Left ventricle myocardium inferior (tissue), 1 donor: ENCODE data around the gene SGSM2. TPM values are rescaled to one million over a fixed set of nuclear protein-coding genes. Genes with fewer than 3 reads are reported as not detected.

Source experiments
- DNase-seq: peaks from one replicate; pipeline ENCODE4 v3.0.0-alpha.2; 2020
- H3K27ac ChIP-seq: fragments of 200-600 bp; replicated peaks from 2 replicates; pipeline ENCODE4 v1.8.0; 2021
- H3K27me3 ChIP-seq: fragments of 200-600 bp; 2 replicates; pipeline ENCODE4 v1.8.0; 2021; ENCODE audit warnings: low read depth
- H3K36me3 ChIP-seq: fragments of 200-600 bp; 2 replicates; pipeline ENCODE4 v1.8.0; 2021
- H3K4me1 ChIP-seq: fragments of 200-600 bp; 2 replicates; pipeline ENCODE4 v1.8.0; 2021
- H3K4me3 ChIP-seq: fragments of 200-600 bp; 2 replicates; pipeline ENCODE4 v1.8.0; 2021; ENCODE audit warnings: mild to moderate bottlenecking, moderate library complexity
- H3K9me3 ChIP-seq: fragments of 200-600 bp; replicated peaks from 2 replicates; pipeline ENCODE4 v1.8.0; 2021
- CTCF ChIP-seq: fragments of 200-600 bp; IDR thresholded peaks from 2 replicates; pipeline ENCODE4 v1.8.0; 2021; ENCODE audit warnings: antibody characterized with exemption, mild to moderate bottlenecking, borderline replicate concordance
- intact Hi-C: fragments of 100-400 bp; cut with micrococcal nuclease; formaldehyde crosslinking; loops from one replicate; pipeline ENCODE4 v1.11.0; 2022
- total RNA-seq: library from RNA; stranded (reverse); fragmentation: NEBNext Ultra II Directional; extraction: Animal tissue kit (Norgen Biotek cat#: 25700); gene quantifications from one replicate; pipeline ENCODE4 v1.2.1, GENCODE V29; 2021
- donor health status: DM: no; HTN: yes; CAD: no; lungs with severe emphysema.

SGSM2 gene
- total RNA-seq, 1 donor from 2014 or later: 24.5 TPM

DNA sequence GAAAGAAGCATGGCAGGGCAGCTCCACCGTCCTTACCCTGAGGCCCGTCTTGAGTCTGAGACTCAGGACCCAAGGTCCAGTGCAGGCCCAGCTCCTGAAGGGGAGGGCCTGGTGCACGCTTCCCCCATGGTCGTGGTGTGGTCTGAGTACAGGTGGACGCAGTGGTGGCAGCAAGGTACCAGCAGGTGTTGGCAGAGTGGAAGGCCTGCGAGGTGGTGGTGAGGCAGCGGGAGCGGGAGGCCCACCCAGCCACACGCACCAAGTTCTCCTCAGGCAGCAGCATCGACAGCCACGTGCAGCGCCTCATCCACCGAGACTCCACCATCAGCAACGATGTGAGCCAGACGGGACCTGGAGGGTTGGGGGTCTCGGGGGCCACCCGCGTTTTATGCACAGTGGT lies 35.9 kb downstream of the SGSM2 start:
- Histone ChIP-seq H3K4me3 (no peak overlapping the region), H3K36me3 (peaks cover 68% of the 10 kb centered on the region), H3K27ac (no peak overlapping the region), H3K9me3 (no peaks in the 10 kb centered on the region), H3K27me3 (no peaks in the 10 kb centered on the region), H3K4me1 (peaks cover 20% of the 10 kb centered on the region)
- no peak for DNase-seq
- intact Hi-C loops: no loop called here
- TF ChIP-seq CTCF: no peak

DNA sequence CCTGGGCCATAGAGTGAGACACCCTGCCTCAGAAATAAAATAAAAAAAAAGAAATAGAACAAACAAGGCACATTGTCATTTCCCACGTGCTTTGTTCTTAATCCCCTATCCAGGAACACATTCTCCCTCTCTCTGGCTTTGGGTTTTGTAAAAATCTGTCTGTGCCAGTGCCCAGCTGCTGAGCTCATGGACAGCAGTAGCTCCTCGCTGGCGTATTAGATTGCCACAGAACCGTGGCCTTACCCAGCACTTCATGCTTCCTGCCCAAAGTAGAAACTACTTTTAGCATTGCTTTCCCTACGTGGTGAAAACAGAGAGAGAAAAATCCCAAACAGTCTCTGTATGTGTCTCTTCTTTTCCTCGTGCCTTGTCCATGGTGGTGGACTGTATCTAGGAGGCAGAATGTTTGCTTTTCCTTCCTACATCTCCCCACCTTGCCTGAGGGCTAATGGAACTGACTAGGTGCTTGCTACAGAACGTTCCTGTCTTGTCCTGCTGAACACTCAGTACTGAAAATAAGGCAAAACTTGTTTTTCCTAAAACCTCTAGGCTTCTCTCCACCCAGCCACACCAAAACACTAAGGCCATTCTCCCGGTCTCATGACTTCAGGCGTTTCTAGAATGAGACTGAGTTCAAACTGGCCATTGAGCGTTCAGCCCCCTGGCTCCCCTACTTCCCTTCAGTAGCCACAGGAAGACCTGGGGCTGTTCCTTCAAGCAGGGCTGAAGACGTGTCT lies 37.4 kb downstream of the SGSM2 start:
- H3K9me3 ChIP-seq: no peaks in the 10 kb centered on the region

DNA sequence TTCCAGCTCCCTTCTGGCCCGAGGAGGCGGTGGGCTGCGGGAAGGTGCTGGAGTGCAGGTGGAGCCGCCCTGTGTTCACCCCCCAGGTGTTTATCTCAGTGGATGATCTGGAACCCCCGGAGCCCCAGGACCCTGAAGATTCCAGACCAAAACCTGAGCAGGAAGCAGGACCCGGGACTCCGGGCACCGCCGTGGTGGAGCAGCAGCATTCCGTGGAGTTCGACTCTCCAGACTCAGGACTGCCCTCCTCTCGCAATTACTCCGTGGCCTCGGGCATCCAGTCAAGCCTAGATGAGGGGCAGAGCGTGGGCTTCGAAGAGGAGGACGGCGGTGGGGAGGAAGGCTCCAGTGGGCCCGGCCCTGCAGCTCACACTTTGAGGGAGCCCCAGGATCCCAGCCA lies 38.1 kb downstream of the SGSM2 start:
- no peak for TF ChIP-seq CTCF
- no peak overlapping the region for H3K4me3 ChIP-seq
- intact Hi-C loops: no loop called here
- no peaks in the 10 kb centered on the region for H3K4me1 ChIP-seq
- no peak for DNase-seq
- H3K27me3 ChIP-seq: no peaks in the 10 kb centered on the region
- H3K36me3 ChIP-seq: peaks cover 89% of the 10 kb centered on the region
- no peaks in the 10 kb centered on the region for H3K9me3 ChIP-seq
- H3K27ac ChIP-seq: no peak overlapping the region

More for the DNA sequence above, 37.4 kb downstream of the SGSM2 start:
- intact Hi-C loops: no loop called here
- Histone ChIP-seq H3K4me1 (peaks cover 5% of the 10 kb centered on the region), H3K27ac (no peak overlapping the region), H3K27me3 (no peaks in the 10 kb centered on the region), H3K36me3 (peaks cover 82% of the 10 kb centered on the region), H3K4me3 (no peak overlapping the region)
- DNase-seq: no peak
- TF ChIP-seq CTCF: no peak

DNA sequence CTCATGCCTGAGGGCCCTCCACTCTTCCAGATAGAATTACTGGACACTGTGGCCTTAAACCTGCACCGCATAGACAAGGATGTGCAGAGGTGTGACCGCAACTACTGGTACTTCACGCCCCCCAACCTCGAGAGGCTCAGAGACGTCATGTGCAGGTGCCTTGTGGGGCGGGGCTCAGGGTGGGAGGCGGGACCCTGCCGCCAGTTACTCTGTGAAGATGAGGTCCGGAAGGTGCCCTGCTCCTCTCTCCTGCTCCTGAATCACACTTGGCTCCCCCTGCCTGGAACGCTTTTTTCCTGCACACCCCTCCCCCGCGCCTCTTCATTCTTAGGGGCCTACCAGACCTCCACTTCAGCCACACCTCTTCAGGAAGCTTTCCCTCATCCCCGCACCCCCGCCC lies 38.8 kb downstream of the SGSM2 start:
- Histone ChIP-seq H3K36me3 (peaks cover 95% of the 10 kb centered on the region), H3K27ac (no peak overlapping the region), H3K27me3 (no peaks in the 10 kb centered on the region), H3K4me3 (no peak overlapping the region), H3K4me1 (no peaks in the 10 kb centered on the region), H3K9me3 (no peaks in the 10 kb centered on the region)
- intact Hi-C loops: no loop called here
- DNase-seq: no peak
- no peak for TF ChIP-seq CTCF

- Histone ChIP-seq H3K4me3 (no peak overlapping the region), H3K4me1 (peaks cover 3% of the 10 kb centered on the region), H3K27ac (no peak overlapping the region), H3K36me3 (peaks cover 85% of the 10 kb centered on the region), H3K27me3 (no peaks in the 10 kb centered on the region), H3K9me3 (no peaks in the 10 kb centered on the region)
- no peak for TF ChIP-seq CTCF
- intact Hi-C loops: no loop called here
- DNase-seq: no peak
These were observed 40.4 kb downstream of the SGSM2 start for GRCh38 chr17:2377659-2378058.
